Subcutaneous adipose tissue (tissue), 4 donors: ENCODE data around the gene AKAP7. TPM values are rescaled to one million over a fixed set of nuclear protein-coding genes. Genes with fewer than 3 reads are reported as not detected.

Source experiments
- total RNA-seq, 4 donors: library from RNA; depleted of rRNA; stranded (reverse); fragments of >200 nt; gene quantifications; one replicate each; pipeline ENCODE4 v1.1.0, GENCODE V29; 2016
- TF ChIP-seq, protein P1 (sequence below): fragments of 450-650 bp; IDR thresholded peaks from one replicate; pipeline ENCODE4 v1.5.1; 2016; ENCODE audit warnings: low read depth, mild to moderate bottlenecking, control low read depth, antibody characterized with exemption, moderate library complexity

The AKAP7 gene
- total RNA-seq, 4 donors from 2014 or later: 8.3 to 26.3 (median 17.2) TPM

DNA sequence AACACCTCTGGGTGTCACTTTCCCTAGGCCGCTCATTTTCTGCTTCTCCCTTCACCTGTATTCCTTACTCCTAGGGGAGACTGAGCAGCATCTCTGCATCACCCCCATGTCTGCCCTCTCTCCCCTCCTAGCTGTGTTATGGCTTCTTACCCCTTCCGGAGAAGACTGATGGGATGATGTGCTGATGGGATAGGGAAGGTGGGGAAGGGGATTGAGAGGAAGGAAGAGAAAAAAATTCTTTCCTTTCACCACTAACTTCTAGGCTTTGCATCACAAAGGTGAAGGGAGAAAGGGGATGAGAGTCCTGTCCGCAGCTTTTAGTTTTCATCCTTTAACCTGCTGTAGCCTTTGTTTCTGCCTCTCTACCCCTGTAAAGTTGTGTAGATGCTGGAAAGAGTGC, 26.7 kb downstream of the AKAP7 start:
- TF ChIP-seq, protein P1, sequence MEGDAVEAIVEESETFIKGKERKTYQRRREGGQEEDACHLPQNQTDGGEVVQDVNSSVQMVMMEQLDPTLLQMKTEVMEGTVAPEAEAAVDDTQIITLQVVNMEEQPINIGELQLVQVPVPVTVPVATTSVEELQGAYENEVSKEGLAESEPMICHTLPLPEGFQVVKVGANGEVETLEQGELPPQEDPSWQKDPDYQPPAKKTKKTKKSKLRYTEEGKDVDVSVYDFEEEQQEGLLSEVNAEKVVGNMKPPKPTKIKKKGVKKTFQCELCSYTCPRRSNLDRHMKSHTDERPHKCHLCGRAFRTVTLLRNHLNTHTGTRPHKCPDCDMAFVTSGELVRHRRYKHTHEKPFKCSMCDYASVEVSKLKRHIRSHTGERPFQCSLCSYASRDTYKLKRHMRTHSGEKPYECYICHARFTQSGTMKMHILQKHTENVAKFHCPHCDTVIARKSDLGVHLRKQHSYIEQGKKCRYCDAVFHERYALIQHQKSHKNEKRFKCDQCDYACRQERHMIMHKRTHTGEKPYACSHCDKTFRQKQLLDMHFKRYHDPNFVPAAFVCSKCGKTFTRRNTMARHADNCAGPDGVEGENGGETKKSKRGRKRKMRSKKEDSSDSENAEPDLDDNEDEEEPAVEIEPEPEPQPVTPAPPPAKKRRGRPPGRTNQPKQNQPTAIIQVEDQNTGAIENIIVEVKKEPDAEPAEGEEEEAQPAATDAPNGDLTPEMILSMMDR: no peak

DNA sequence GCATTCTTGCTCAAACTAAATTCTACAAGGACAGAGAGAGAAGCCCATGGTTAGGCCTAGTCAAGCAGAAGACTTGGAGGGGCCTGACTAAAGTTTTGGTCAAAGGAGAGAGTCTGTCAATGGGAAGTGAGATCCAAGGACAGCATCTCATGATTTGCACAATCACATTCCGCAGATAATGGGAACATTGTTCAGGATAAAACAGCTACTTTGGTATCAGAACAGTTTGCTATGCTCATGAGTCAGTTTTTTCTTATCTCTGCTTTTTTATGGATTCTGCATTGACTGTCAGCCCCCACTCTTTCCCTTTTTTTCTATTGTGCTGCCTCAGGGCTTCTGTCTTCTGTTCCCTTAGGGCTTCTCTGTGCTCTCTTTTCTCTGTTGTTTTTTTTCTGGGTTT, 28.6 kb downstream of the AKAP7 start:
- TF ChIP-seq, protein P1: no peak

DNA sequence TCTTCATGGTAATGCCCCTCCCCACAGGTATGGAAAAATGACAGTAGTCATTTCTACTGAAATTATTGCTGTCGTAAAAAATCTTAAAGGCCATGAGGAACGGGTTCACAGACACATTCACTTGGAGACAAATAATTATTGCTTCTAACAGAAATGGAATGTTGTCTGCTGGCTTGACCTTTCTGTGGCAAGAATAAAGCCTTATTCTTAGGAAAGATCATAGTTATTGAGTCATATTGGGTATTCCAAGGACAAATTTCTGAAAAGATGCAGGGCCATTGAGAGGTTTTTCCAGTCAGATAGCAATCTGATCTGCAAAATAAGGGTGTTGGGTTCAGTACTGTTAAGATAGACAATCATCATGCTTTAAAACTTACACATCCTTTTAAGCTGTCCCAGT, 29.2 kb downstream of the AKAP7 start:
- TF ChIP-seq, protein P1: no peak

DNA sequence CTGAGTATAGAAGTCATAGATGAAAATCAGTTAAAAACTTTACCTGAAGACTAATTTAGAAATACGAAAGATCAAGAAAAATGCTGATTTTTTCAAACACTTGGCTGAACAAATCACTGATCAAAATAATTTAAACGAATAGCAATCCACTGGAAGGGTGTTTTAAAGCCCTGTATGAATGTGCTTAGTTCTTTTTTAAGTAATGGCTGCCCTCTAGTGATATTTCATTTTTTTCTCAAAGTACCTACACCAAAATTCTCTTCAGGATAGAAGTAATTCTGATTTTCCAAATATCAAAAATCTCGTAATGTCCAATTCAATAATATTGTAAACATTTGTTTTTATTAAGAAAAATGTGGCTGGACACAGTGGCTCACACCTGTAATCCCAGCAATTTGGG, 32.5 kb downstream of the AKAP7 start:
- TF ChIP-seq, protein P1: no peak

DNA sequence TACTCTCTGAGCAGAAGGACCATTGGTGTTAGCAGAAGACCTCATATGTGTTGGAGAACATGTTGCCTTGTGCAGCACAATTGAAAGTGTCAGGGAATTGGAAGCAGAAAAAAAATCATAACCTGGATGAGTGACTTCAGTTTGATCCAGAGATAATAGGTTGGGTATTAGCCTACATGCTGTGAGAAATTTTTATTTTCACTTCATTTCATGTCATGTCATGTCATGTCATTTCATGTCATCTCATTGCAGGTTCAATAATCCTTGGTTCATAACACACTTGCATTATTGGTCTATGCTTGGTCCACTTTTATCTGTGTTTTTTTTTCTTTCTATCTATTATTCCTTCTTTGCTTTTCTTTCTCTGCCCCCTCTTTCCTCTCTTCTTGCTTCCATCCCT, 34.3 kb downstream of the AKAP7 start:
- TF ChIP-seq, protein P1: no peak

DNA sequence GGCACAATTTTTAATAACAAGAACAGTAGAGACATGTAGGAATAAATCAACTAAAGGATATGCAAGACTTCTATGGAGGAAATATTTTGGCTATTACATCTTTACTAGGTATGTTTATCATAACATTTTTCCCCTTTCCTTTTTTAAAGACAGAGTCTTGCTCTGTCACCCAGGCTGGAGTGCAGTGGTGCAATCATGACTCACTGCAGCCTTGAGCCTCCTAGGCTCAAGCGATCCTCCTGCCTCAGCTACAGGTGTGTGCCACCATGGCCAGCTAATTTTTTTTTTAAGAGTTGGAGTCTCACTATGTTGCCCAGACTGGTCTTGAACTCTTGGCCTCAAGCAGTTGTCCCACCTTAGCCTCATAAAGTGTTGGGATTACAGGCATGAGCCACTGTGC, 37.0 kb downstream of the AKAP7 start:
- TF ChIP-seq, protein P1: no peak

DNA sequence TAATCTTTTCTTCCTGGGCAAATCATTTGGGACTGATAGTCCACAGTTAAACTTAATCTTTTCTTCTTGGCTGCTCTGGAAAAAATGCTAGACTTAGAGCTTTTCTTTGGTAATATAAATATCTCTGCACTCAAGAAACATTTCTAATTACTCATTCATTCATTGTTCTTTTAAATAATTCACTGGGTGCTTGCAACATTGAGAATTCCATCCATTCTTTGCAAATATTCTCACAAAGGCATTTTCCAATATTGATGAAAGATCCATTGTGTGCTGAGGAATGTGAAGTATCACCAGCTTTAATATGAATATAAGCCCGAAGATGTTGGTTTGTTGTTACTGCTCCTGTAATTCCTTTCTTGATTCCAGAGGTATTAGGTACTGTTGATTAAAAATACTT, 38.4 kb downstream of the AKAP7 start:
- TF ChIP-seq, protein P1: no peak
